ENCODE results near the gene NOC2L. TPM values are rescaled to one million over a fixed set of nuclear protein-coding genes. Genes with fewer than 3 reads are reported as not detected.

Gene NOC2L
- total RNA-seq, 4 donors from 2014 or later: 47.4 to 115 (median 74.2) TPM

GRCh38 chr1:938711-939489 is 20.2 kb downstream of the NOC2L start:
- no peak overlapping the region for H3K27ac ChIP-seq
- in situ Hi-C loops (cut with MboI; ENCODE audit: low sequenced_read_pairs in 4 of 4): no loop called here
- intact Hi-C loops (cut with DNase I; ENCODE audit: low total_unique reads): no loop called here
- H3K36me3 ChIP-seq: no peaks in the 10 kb centered on the region
- TF ChIP-seq CTCF (IDR thresholded peaks at IDR 0.05 in 4 of 5, conservative IDR thresholded peaks at IDR 0.05 in 1 of 5) (no peak), POLR2A (IDR thresholded peaks at IDR 0.05) (no peak)
- H3K27me3 ChIP-seq: peaks cover 61 to 75% (median 73%) of the 10 kb centered on the region in 3 donors
- H3K4me3 ChIP-seq: no peak overlapping the region
- H3K4me1 ChIP-seq: peaks cover 12 to 24% of the 10 kb centered on the region in 2 donors
- H3K9me3 ChIP-seq: no peaks in the 10 kb centered on the region
- DNase-seq (no peak), ATAC-seq (no peak)

- no peak for TF ChIP-seq POLR2A (IDR thresholded peaks at IDR 0.05)
- TF ChIP-seq CTCF (IDR thresholded peaks at IDR 0.05 in 4 of 5, conservative IDR thresholded peaks at IDR 0.05 in 1 of 5): peak in 3 of 5 experiments; percentile 10 to 47 (median 35)
- in situ Hi-C loops (cut with MboI; ENCODE audit: low sequenced_read_pairs in 4 of 4) (no loop called here), intact Hi-C loops (cut with DNase I; ENCODE audit: low total_unique reads) (no loop called here)
- DNase-seq: no peak
- ATAC-seq: peak in 1 of 2 donors; percentile 14
- Histone ChIP-seq H3K36me3 (no peaks in the 10 kb centered on the region), H3K4me1 (peaks cover 12 to 24% of the 10 kb centered on the region in 2 donors), H3K27me3 (peaks cover 66 to 81% (median 77%) of the 10 kb centered on the region in 3 donors), H3K27ac (no peak overlapping the region), H3K4me3 (no peak overlapping the region), H3K9me3 (no peaks in the 10 kb centered on the region)
Observed at GRCh38 chr1:938088-938683, 20.9 kb downstream of the NOC2L start.

- no peak for DNase-seq
- Histone ChIP-seq H3K9me3 (no peaks in the 10 kb centered on the region), H3K27ac (no peak overlapping the region), H3K4me3 (no peak overlapping the region), H3K27me3 (peaks cover 67 to 83% (median 77%) of the 10 kb centered on the region in 3 donors), H3K36me3 (no peaks in the 10 kb centered on the region), H3K4me1 (peaks cover 12 to 24% of the 10 kb centered on the region in 2 donors)
- in situ Hi-C loops (cut with MboI; ENCODE audit: low sequenced_read_pairs in 4 of 4) (no loop called here), intact Hi-C loops (cut with DNase I; ENCODE audit: low total_unique reads) (no loop called here)
- no peak for ATAC-seq
- TF ChIP-seq POLR2A (IDR thresholded peaks at IDR 0.05) (no peak), CTCF (IDR thresholded peaks at IDR 0.05 in 4 of 5, conservative IDR thresholded peaks at IDR 0.05 in 1 of 5) (no peak)
Observed at GRCh38 chr1:937521-937920, 21.5 kb downstream of the NOC2L start.

- intact Hi-C loops (cut with DNase I; ENCODE audit: low total_unique reads): no loop called here
- peaks cover 65 to 76% (median 74%) of the 10 kb centered on the region in 3 donors for H3K27me3 ChIP-seq
- H3K4me1 ChIP-seq: peaks cover 12 to 20% of the 10 kb centered on the region in 2 donors
- H3K27ac ChIP-seq: no peak overlapping the region
- no peak for ATAC-seq
- H3K9me3 ChIP-seq: no peaks in the 10 kb centered on the region
- TF ChIP-seq CTCF (IDR thresholded peaks at IDR 0.05 in 4 of 5, conservative IDR thresholded peaks at IDR 0.05 in 1 of 5) (no peak), POLR2A (IDR thresholded peaks at IDR 0.05) (no peak)
- no peak for DNase-seq
- H3K36me3 ChIP-seq: no peaks in the 10 kb centered on the region
- no peak overlapping the region for H3K4me3 ChIP-seq
- in situ Hi-C loops (cut with MboI; ENCODE audit: low sequenced_read_pairs in 4 of 4): no loop called here
Observed at GRCh38 chr1:936348-937264, 22.4 kb downstream of the NOC2L start.

All from gastrocnemius medialis (tissue), 4 donors.